Skeletal muscle satellite cell (primary cell): ENCODE data around the gene BRCA1.
"Not testable (repeated sequence)": the region's sequence is repeated elsewhere in the genome, so short reads cannot be mapped to it uniquely, and the experiment has no call there.

Experiments
- H3K27me3 ChIP-seq: 2 replicates; pipeline ENCODE4 v1.7.0; 2013; ENCODE audit warnings: low read length; ENCODE audit not compliant: control insufficient read depth, insufficient read depth
- H3K36me3 ChIP-seq: 2 replicates; pipeline ENCODE4 v1.7.0; 2013; ENCODE audit warnings: mild to moderate bottlenecking, control low read depth, low read length; ENCODE audit not compliant: insufficient read depth
- H3K4me1 ChIP-seq: 2 replicates; pipeline ENCODE4 v1.7.0; 2013; ENCODE audit warnings: low read length; ENCODE audit not compliant: control insufficient read depth, insufficient read depth
- H3K4me2 ChIP-seq: 2 replicates; pipeline ENCODE4 v1.7.0; 2013; ENCODE audit warnings: mild to moderate bottlenecking, low read length
- H3K4me3 ChIP-seq: 2 replicates; pipeline ENCODE4 v1.7.0; 2013; ENCODE audit warnings: low read length
- H3K9ac ChIP-seq: 2 replicates; pipeline ENCODE4 v1.7.0; 2013; ENCODE audit warnings: mild to moderate bottlenecking, low read depth, low read length, moderate library complexity
- H3K9me3 ChIP-seq: replicated peaks from 2 replicates; pipeline ENCODE4 v1.7.0; 2013; ENCODE audit warnings: mild to moderate bottlenecking, control low read depth, low read length

The BRCA1 gene

DNA sequence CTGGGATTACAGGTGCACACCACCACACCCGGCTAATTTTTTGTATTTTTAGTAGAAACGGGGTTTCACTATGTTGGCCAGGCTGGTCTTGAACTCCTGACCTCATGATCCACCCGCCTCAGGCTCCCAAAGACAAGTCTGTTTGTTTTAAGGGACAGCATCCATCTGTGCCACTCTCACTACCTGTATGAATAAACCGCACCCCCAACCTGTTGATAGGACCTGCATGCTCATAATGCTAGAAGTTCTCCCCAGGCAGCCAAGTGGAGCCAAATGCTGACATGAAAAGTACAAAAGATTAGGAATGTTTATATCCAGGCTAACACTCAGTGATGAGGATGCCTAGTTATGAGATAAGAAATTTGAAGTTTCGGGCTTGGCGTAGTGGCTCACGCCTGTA is 72.2 kb downstream of the BRCA1 start:
- peaks cover 12% of the 10 kb centered on the region for H3K36me3 ChIP-seq
- H3K4me3 ChIP-seq, H3K9me3 ChIP-seq, H3K4me1 ChIP-seq, H3K4me2 ChIP-seq, H3K27me3 ChIP-seq, H3K9ac ChIP-seq: not testable (repeated sequence)

DNA sequence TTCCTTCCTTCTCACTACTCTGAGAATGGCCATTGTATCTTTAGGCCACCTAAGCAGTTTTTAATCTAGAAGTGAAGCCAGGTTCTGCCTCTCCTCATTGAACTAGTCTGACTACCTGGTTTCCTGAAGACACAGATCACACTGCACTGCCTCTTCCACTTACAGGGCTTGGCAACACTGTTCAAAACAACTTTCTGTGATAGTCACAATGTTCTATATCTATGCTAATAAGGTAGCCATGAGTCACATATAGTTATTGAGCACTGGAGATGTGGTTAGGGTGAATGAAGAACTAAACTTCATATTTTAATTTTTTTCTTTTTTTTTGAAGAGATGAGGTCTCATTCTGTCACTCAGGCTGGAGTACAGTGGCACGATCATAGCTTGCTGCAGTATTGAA is 73.2 kb downstream of the BRCA1 start:
- Histone ChIP-seq H3K4me2 (no peak overlapping the region), H3K4me3 (no peak overlapping the region), H3K9ac (no peak overlapping the region), H3K9me3 (no peaks in the 10 kb centered on the region), H3K36me3 (peaks cover 12% of the 10 kb centered on the region), H3K4me1 (no peaks in the 10 kb centered on the region), H3K27me3 (no peaks in the 10 kb centered on the region)

DNA sequence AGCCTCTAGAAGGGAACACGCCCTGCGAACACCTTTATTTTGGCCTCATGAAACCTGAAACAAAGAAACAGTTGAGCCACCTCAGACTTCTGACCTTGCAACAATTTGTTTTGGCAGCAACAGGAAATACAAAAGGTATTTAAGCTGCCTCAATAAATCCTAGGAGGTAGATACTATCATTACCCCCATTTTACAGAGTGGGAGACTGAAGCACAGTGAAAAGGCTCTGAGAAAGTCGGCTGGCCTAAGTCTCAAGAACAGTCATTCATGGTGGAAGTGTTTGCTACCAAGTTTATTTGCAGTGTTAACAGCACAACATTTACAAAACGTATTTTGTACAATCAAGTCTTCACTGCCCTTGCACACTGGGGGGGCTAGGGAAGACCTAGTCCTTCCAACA is 81.1 kb downstream of the BRCA1 start:
- no peaks in the 10 kb centered on the region for H3K4me1 ChIP-seq
- H3K4me2 ChIP-seq = no peak overlapping the region
- no peak overlapping the region for H3K4me3 ChIP-seq
- no peaks in the 10 kb centered on the region for H3K27me3 ChIP-seq
- H3K36me3 ChIP-seq = peaks cover 7% of the 10 kb centered on the region
- no peak overlapping the region for H3K9ac ChIP-seq
- H3K9me3 ChIP-seq = no peaks in the 10 kb centered on the region

DNA sequence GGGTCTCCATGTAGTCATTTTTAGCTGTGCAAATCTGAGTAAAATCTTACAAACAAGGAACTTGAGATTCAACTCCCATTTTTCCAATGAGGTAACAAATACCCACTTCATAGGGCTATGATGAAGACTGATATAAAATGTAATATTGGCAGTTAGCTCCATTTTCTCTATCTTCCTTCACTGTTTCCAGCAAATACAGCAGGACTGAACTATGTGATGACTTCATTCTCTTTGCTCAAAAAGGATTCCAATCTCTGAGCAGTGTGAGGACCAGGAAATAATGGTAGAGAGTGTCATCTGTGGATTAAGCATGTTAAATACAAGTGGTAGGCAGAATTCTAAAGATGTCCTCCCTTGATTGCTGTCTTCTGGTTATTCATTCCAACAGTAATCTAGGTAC is 81.9 kb downstream of the BRCA1 start:
- Histone ChIP-seq H3K9me3 (no peaks in the 10 kb centered on the region), H3K4me2 (no peak overlapping the region), H3K9ac (no peak overlapping the region), H3K4me1 (no peaks in the 10 kb centered on the region), H3K36me3 (peaks cover 3% of the 10 kb centered on the region), H3K27me3 (no peaks in the 10 kb centered on the region), H3K4me3 (no peak overlapping the region)

DNA sequence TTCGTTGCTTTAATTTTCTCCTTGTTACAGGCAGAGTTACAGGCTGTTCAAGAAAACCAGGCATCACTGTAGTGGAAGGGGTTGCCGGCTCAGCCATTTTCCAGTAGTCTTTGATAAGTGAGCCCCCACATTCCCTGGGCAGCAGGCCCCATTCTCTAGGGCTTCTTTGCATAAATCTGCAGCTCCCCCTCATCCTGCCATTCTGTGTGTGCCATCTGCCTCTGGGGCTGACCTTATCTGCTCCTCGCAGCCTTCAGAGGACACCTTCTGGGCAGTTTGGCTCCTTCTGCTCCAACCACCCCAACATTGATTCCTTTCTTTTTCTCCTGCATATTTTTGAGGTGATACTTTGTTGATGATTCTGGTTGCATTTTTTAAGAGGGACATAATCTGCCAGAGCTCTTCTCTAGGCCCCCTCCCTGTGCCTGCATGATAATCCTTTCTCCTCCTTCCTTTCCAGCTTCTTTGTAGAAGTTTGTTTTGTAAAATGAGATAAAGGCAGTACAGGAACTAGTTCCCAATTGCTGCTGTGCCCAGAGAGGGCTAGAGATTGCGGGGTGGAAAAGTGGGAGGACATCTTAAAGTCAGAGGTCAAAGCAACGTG is 83.0 kb downstream of the BRCA1 start:
- H3K36me3 ChIP-seq = peaks cover 3% of the 10 kb centered on the region
- H3K4me1 ChIP-seq = no peaks in the 10 kb centered on the region
- no peak overlapping the region for H3K9ac ChIP-seq
- no peak overlapping the region for H3K4me3 ChIP-seq
- H3K9me3 ChIP-seq = no peaks in the 10 kb centered on the region
- H3K4me2 ChIP-seq = no peak overlapping the region
- H3K27me3 ChIP-seq = no peaks in the 10 kb centered on the region

DNA sequence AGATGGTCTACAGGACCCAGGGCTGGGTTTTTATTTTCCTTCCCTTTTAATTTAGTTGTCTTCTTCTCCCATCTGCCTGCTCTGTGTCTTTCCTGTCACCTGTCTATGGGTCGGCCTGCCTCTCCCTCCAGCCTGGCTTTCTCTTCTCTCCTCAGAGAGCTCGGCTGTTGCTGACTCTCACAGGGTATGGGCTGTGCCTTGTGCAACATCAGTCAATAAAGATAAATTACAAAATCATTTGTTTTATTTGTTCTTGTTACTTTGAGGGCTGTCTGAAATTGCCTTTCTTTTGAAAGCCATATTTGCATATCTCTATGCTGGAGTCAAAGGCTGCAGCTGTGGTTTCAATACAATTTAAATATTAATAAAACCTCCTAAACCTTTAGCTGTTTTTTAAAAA is 84.5 kb downstream of the BRCA1 start:
- no peak overlapping the region for H3K9ac ChIP-seq
- H3K9me3 ChIP-seq = no peaks in the 10 kb centered on the region
- H3K4me2 ChIP-seq = no peak overlapping the region
- H3K4me3 ChIP-seq = no peak overlapping the region
- no peaks in the 10 kb centered on the region for H3K27me3 ChIP-seq
- H3K36me3 ChIP-seq = peaks cover 3% of the 10 kb centered on the region
- no peaks in the 10 kb centered on the region for H3K4me1 ChIP-seq

DNA sequence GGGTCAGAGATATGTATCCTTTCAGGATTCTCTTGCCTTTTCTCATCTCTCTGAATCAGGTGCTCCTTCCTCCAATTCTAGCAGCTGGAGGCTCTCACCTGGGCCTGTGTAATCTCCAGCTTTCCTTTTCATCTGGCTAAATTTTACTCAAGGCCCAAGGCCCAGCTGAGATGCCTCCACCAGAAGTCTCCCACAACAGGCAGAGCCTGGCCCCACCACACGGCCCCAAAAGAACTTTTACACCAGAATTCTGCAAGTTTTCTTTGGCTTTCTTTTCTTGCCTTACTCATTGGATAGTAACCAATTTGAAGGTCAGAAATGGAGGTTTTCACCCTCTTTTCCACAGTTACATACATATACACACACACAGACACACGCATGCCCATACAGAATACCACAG is 85.5 kb downstream of the BRCA1 start:
- Histone ChIP-seq H3K9me3 (no peaks in the 10 kb centered on the region), H3K4me1 (no peaks in the 10 kb centered on the region), H3K27me3 (no peaks in the 10 kb centered on the region)

DNA sequence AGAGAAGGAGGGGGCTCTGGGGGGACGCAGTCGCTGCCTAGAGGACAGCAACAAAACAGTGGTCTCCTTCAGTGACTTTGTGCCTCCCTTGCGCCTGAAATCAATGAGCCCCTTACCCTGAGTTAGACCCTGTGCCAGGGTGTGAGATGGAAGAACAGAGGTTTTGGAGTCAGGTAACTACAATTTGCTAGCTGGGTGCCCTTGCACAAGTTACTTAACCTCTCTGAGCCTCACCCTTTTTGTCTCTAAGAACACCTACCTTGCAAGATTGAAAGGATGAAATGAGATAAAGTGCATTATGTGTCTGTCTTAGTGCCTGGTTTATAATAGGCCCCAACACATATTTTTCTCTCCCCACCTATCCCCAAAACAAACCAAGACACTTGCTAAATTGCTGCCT is 90.3 kb downstream of the BRCA1 start:
- Histone ChIP-seq H3K36me3 (no peaks in the 10 kb centered on the region), H3K4me2 (no peak overlapping the region), H3K4me3 (no peak overlapping the region), H3K27me3 (no peaks in the 10 kb centered on the region), H3K9ac (no peak overlapping the region), H3K9me3 (no peaks in the 10 kb centered on the region), H3K4me1 (peaks cover 6% of the 10 kb centered on the region)

More for the DNA sequence above, 85.5 kb downstream of the BRCA1 start:
- H3K9ac ChIP-seq = no peak overlapping the region
- peaks cover 3% of the 10 kb centered on the region for H3K36me3 ChIP-seq
- no peak overlapping the region for H3K4me2 ChIP-seq
- no peak overlapping the region for H3K4me3 ChIP-seq

DNA sequence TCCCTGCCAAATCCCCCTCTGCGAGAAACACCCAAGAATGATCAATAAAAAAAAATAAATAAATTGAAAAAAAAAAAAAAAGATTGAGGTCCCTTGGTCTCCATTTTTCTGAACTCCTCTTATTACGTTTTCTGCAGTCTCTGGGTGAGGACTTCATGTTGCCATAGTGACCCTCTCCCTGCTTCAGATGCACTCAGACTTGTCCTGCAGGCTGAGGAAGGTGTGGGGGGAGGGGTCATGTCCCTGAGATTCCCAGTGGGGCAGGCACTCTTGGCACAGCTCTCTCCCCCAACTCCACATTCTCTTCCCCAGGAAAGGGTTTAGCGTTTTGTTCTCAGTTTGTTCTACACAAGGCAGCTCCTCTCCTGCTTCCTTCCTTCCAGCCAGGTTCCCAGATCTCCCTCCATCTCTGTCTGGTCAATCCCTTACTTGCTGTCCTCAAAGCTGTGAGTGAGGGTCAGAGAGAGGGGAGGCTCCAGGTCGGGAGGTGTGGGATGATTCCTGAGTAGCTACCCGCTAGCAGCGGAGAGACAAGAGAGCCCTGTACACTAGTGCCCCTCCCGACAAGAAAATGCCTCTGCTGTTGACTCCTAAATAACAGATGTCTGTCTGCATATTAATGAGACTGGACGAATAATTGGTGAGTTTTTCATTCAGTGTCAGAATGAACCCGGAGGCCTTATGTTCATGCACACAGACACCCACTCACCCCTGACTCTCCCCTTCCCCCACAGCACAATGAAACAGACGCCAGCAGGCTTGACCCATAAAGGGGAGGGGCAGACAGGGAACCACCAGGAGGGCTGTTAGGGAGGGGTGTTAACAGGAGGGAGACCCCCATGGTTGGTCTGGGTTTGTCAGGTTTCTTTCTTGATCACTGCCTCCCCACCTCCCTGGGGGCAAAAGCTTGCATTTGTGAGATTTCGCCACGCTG is 90.9 kb downstream of the BRCA1 start:
- H3K4me2 ChIP-seq = no peak overlapping the region
- H3K9ac ChIP-seq = no peak overlapping the region
- no peaks in the 10 kb centered on the region for H3K36me3 ChIP-seq
- H3K27me3 ChIP-seq = no peaks in the 10 kb centered on the region
- H3K9me3 ChIP-seq = no peaks in the 10 kb centered on the region
- peaks cover 12% of the 10 kb centered on the region for H3K4me1 ChIP-seq
- H3K4me3 ChIP-seq = no peak overlapping the region

DNA sequence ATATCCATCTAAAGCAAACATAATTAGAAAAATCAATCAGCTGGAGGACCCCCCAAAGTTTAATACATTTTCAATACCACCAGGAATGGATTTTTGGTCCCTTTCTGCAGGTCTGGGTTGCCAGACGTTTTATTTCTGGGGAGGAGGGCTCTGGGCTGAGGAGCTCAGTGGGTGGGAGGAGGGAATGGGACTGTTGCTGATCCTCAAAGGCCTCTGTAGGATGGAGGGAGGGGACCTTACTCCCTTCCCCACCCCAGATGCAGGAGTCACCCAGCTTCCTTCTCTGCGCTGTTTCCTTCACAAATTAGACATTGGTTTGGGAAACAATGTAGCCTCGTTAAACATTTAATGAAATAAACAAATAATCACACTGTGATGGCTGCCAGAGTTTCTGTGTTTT is 93.5 kb downstream of the BRCA1 start:
- H3K27me3 ChIP-seq = no peaks in the 10 kb centered on the region
- H3K9ac ChIP-seq = no peak overlapping the region
- H3K36me3 ChIP-seq = no peaks in the 10 kb centered on the region
- no peak overlapping the region for H3K4me2 ChIP-seq
- H3K9me3 ChIP-seq = no peaks in the 10 kb centered on the region
- H3K4me1 ChIP-seq = peaks cover 25% of the 10 kb centered on the region
- no peak overlapping the region for H3K4me3 ChIP-seq

DNA sequence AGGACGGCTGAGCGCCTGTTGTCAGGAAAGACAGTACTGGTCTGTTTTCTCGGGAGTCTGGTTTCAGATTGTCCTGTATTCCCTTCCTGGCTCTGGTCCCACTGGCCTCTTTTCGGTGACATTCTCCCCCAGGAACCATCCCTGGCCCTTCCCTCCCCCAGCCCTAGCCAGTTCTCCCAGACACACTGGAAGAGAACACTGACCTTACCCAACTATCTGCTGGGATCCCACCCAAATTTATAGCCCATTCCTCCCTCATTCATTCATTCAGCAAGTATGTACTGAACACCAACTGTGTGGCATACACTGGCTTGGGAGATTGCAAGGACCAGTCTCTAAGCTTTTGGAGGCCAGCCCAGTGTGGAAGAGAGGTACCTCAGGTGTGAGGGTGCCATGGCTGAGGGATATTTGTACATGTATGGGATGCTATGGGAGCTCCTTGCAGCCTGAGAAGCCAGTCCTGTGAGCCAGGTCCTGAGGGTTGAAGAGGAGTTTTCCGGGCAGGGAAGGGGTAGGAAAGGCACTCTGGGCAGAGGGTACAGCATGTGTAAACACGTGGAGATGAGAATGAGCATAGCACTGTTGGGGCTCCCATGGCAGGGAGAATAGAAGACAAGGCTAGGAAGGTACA is 94.9 kb downstream of the BRCA1 start:
- peaks cover 25% of the 10 kb centered on the region for H3K4me1 ChIP-seq
- H3K4me2 ChIP-seq = peak overlapping the region; percentile 15
- no peaks in the 10 kb centered on the region for H3K27me3 ChIP-seq
- H3K36me3 ChIP-seq = no peaks in the 10 kb centered on the region
- no peaks in the 10 kb centered on the region for H3K9me3 ChIP-seq
- no peak overlapping the region for H3K4me3 ChIP-seq
- no peak overlapping the region for H3K9ac ChIP-seq
